Astrocyte of the cerebellum (primary cell): Measurements from ENCODE around the gene CLCA2.

ENCODE experiments used
- DNase-seq: peaks from one replicate; pipeline ENCODE4 v3.0.0-alpha.2; 2011; ENCODE audit warnings: low read depth
- H3K4me3 ChIP-seq: 2 replicates; pipeline ENCODE4 v1.5.1; 2011; ENCODE audit warnings: mild to moderate bottlenecking, low read depth, low read length, moderate library complexity
- in situ Hi-C: cut with HindIII; loops from 2 replicates; pipeline ENCODE4 v1.10.0; 2017; ENCODE audit warnings: low sequenced_read_pairs
- TF ChIP-seq, protein P1 (sequence below): IDR thresholded peaks from 2 replicates; pipeline ENCODE4 v1.5.1; 2012; ENCODE audit warnings: low read length, low read depth, moderate library complexity, mild to moderate bottlenecking; ENCODE audit errors: missing control alignments

Gene CLCA2

GRCh38 chr1:86466109-86466844, 42.3 kb downstream of the CLCA2 start:
- TF ChIP-seq, protein P1, sequence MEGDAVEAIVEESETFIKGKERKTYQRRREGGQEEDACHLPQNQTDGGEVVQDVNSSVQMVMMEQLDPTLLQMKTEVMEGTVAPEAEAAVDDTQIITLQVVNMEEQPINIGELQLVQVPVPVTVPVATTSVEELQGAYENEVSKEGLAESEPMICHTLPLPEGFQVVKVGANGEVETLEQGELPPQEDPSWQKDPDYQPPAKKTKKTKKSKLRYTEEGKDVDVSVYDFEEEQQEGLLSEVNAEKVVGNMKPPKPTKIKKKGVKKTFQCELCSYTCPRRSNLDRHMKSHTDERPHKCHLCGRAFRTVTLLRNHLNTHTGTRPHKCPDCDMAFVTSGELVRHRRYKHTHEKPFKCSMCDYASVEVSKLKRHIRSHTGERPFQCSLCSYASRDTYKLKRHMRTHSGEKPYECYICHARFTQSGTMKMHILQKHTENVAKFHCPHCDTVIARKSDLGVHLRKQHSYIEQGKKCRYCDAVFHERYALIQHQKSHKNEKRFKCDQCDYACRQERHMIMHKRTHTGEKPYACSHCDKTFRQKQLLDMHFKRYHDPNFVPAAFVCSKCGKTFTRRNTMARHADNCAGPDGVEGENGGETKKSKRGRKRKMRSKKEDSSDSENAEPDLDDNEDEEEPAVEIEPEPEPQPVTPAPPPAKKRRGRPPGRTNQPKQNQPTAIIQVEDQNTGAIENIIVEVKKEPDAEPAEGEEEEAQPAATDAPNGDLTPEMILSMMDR, result no peak
- no peak overlapping the region for H3K4me3 ChIP-seq
- in situ Hi-C loops, result no loop called here
- DNase-seq, result no peak

DNA sequence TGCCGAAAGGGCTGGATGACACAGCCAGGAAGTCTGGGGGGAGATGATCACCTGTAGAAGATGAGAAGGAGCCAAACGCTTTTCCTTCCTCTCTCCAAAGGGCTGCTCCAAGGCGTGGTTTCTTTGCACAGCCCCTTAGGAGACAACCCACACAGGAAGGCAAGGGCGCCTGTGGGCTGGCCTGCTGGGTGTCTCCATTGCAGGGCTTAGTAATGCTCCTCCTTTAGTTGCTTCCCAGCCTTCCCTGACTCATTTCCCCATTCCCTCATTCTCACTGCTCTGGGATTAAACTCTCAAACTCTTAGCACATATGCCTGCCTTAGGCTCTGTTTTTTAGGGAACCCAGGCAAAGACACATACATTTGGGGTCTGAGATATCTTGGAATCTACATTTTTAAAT, 43.0 kb downstream of the CLCA2 start:
- in situ Hi-C loops, result no loop called here
- TF ChIP-seq, protein P1, result no peak
- no peak for DNase-seq
- H3K4me3 ChIP-seq, result no peak overlapping the region

- no peak for DNase-seq
- TF ChIP-seq, protein P1, result no peak
- H3K4me3 ChIP-seq, result no peak within 1 kb of the TSS
- in situ Hi-C loops, result no loop called here
These were observed 44.6 kb downstream of the CLCA2 start, which contains the start of gene CLCA1 for GRCh38 chr1:86468501-86468977. CLCA1 (plus strand) TSS chr1:86468927; CDS start chr1:86468972, 45 bp downstream.

DNA sequence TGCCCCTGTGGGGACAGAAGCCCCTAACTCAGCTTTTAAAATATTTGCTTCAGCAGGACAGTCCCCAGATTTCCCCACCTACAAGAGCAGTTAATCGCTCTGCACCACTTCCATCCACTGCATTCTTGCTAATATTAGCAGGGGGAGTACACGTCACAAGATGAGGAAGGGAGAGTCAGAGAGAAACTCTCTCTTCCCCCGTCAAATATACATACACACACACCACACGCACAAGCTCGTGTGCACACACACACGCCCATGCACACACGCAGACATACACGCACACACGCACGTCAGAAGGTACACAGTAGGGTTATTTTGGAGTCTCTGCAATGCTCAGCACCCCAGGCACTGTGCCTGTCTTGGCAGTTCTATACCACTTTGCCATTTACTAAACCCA, 46.9 kb downstream of the CLCA2 start:
- no peak overlapping the region for H3K4me3 ChIP-seq
- DNase-seq, result no peak
- in situ Hi-C loops, result no loop called here
- TF ChIP-seq, protein P1, result no peak

GRCh38 chr1:86471291-86471690, 47.3 kb downstream of the CLCA2 start:
- no peak overlapping the region for H3K4me3 ChIP-seq
- DNase-seq, result no peak
- TF ChIP-seq, protein P1, result no peak
- in situ Hi-C loops, result no loop called here

GRCh38 chr1:86472152-86472551, 48.2 kb downstream of the CLCA2 start:
- no peak for DNase-seq
- in situ Hi-C loops, result no loop called here
- no peak overlapping the region for H3K4me3 ChIP-seq
- TF ChIP-seq, protein P1, result no peak
